GM18861 (cell line): ENCODE measurements around the gene NDRG2.

Experiments used
- ATAC-seq: cut with Tn5 transposase; IDR thresholded peaks from one replicate; pipeline ENCODE4 v1.9.1; 2021; ENCODE audit not compliant: unreplicated experiment

NDRG2 gene

GRCh38 chr14:21037156-21037555, 12.3 kb upstream of the NDRG2 start:
- no peak for ATAC-seq

- ATAC-seq, result no peak
These were observed 11.9 kb upstream of the NDRG2 start for GRCh38 chr14:21036751-21037150.

GRCh38 chr14:21034707-21035106, 9.8 kb upstream of the NDRG2 start, which contains the start of gene RNASE13:
TSS of gene RNASE13 (minus strand) at chr14:21034807. CDS start at chr14:21034288, 519 bp downstream.
- no peak for ATAC-seq

- ATAC-seq, result no peak
These were observed 8.4 kb upstream of the NDRG2 start for GRCh38 chr14:21033133-21033698.

- ATAC-seq, result no peak
These were observed 7.7 kb upstream of the NDRG2 start for GRCh38 chr14:21032326-21033132.

GRCh38 chr14:21030531-21030930, 5.7 kb upstream of the NDRG2 start:
- no peak for ATAC-seq

GRCh38 chr14:21029917-21030316, 5.1 kb upstream of the NDRG2 start, which contains the start of gene TPPP2:
TSS of gene TPPP2 (plus strand) at chr14:21030217. CDS start at chr14:21030582, 365 bp downstream.
- ATAC-seq, result no peak

GRCh38 chr14:21026988-21027315, 2.1 kb upstream of the NDRG2 start:
- ATAC-seq, result no peak

GRCh38 chr14:21026274-21026987, 1.6 kb upstream of the NDRG2 start:
- ATAC-seq, result no peak

GRCh38 chr14:21025371-21026273, 761 bp upstream of the NDRG2 start:
- ATAC-seq, result no peak

- ATAC-seq, result no peak
These were observed 860 bp downstream of the NDRG2 start for GRCh38 chr14:21023817-21024584.

GRCh38 chr14:21023174-21023573, 1.7 kb downstream of the NDRG2 start:
- ATAC-seq, result no peak

GRCh38 chr14:21022686-21023085, 2.2 kb downstream of the NDRG2 start:
- no peak for ATAC-seq

GRCh38 chr14:21020977-21021545, 3.8 kb downstream of the NDRG2 start:
- ATAC-seq, result no peak

- ATAC-seq, result no peak
These were observed 5.5 kb downstream of the NDRG2 start for GRCh38 chr14:21019366-21019765.

GRCh38 chr14:21018781-21019180, 6.1 kb downstream of the NDRG2 start:
- no peak for ATAC-seq

GRCh38 chr14:21018286-21018685, 6.6 kb downstream of the NDRG2 start:
- ATAC-seq, result no peak

GRCh38 chr14:21017528-21018245, 7.2 kb downstream of the NDRG2 start:
- ATAC-seq, result no peak
